Measurements from ENCODE around the gene LRP4. TPM values are rescaled to one million over a fixed set of nuclear protein-coding genes. Genes with fewer than 3 reads are reported as not detected.

The LRP4 gene
- total and polyA plus RNA-seq, 7 donors = 5.4 to 32.3 (median 14.5) TPM

- no peak for TF ChIP-seq CTCF (IDR thresholded peaks at IDR 0.05)
- Histone ChIP-seq H3K36me3 (ENCODE audit: insufficient read depth in 1 of 2, low read depth in 1 of 2) (no peaks in the 10 kb centered on the region), H3K4me3 (no peak overlapping the region), H3K27ac (peak overlapping the region; percentile 80), H3K9me3 (no peaks in the 10 kb centered on the region), H3K27me3 (ENCODE audit: insufficient read depth in 3 of 3, low read length in 2 of 3) (no peaks in the 10 kb centered on the region), H3K4me1 (peaks cover 29% of the 10 kb centered on the region)
- intact Hi-C loops (cut with DNase I) = no loop called here
- DNase-seq (peak; percentile 56 to 83), ATAC-seq (peak; percentile 82 to 90 (median 86))
- 11 to 38% (median 19%) methylated on average over 4 of the region's 4 CpGs for WGBS, 3 donors
These were observed 2.4 kb upstream of the LRP4 start for GRCh38 chr11:46920755-46921154.

- ATAC-seq (no peak), DNase-seq (no peak)
- WGBS, 3 donors = 32 to 37% (median 35%) methylated on average over 17 of the region's 17 CpGs
- H3K36me3 ChIP-seq (ENCODE audit: insufficient read depth in 1 of 2, low read depth in 1 of 2) = no peaks in the 10 kb centered on the region
- intact Hi-C loops (cut with DNase I) = loop anchor here in 1 of 2 donors (5.0 kb wide), 2 partner anchors 83 to 233 kb away; no protein-coding TSS in a partner anchor
- H3K9me3 ChIP-seq = no peaks in the 10 kb centered on the region
- no peak for TF ChIP-seq CTCF (IDR thresholded peaks at IDR 0.05)
- H3K27ac ChIP-seq = peak overlapping the region; percentile 61
- peaks cover 40% of the 10 kb centered on the region for H3K4me1 ChIP-seq
- no peaks in the 10 kb centered on the region for H3K27me3 ChIP-seq (ENCODE audit: insufficient read depth in 3 of 3, low read length in 2 of 3)
- H3K4me3 ChIP-seq = peak overlapping the region; percentile 90
These were observed 601 bp upstream of the LRP4 start for GRCh38 chr11:46918788-46919513.

GRCh38 chr11:46917762-46918082 is 628 bp downstream of the LRP4 start:
- no peaks in the 10 kb centered on the region for H3K36me3 ChIP-seq (ENCODE audit: insufficient read depth in 1 of 2, low read depth in 1 of 2)
- peak overlapping the region; percentile 91 for H3K27ac ChIP-seq
- no peaks in the 10 kb centered on the region for H3K9me3 ChIP-seq
- 0 to 1% (median 0%) methylated on average over 22 of the region's 22 CpGs for whole genome bisulfite sequencing, 3 donors
- ATAC-seq (no peak), DNase-seq (no peak)
- no peaks in the 10 kb centered on the region for H3K27me3 ChIP-seq (ENCODE audit: insufficient read depth in 3 of 3, low read length in 2 of 3)
- no peak for TF ChIP-seq CTCF (IDR thresholded peaks at IDR 0.05)
- intact Hi-C loops (cut with DNase I) = loop anchor here in 1 of 2 donors (5.0 kb wide), 2 partner anchors 85 to 235 kb away; no protein-coding TSS in a partner anchor
- peaks cover 52% of the 10 kb centered on the region for H3K4me1 ChIP-seq
- peak overlapping the region; percentile 90 for H3K4me3 ChIP-seq

GRCh38 chr11:46917109-46917761 is 1.1 kb downstream of the LRP4 start:
- DNase-seq (no peak), ATAC-seq (no peak)
- peak overlapping the region; percentile 91 for H3K27ac ChIP-seq
- peak overlapping the region; percentile 90 for H3K4me3 ChIP-seq
- 0 to 1% (median 1%) methylated on average over 24 to 31 of the region's 31 CpGs for WGBS, 3 donors
- H3K4me1 ChIP-seq = peaks cover 57% of the 10 kb centered on the region
- H3K27me3 ChIP-seq (ENCODE audit: insufficient read depth in 3 of 3, low read length in 2 of 3) = no peaks in the 10 kb centered on the region
- intact Hi-C loops (cut with DNase I) = loop anchor here in 1 of 2 donors (5.0 kb wide), 2 partner anchors 85 to 235 kb away; no protein-coding TSS in a partner anchor
- no peaks in the 10 kb centered on the region for H3K36me3 ChIP-seq (ENCODE audit: insufficient read depth in 1 of 2, low read depth in 1 of 2)
- H3K9me3 ChIP-seq = no peaks in the 10 kb centered on the region
- no peak for TF ChIP-seq CTCF (IDR thresholded peaks at IDR 0.05)

All from psoas muscle (tissue), 8 donors.